Panc1 (cell line): ENCODE results near the gene GORASP2. TPM values are rescaled to one million over a fixed set of nuclear protein-coding genes. Genes with fewer than 3 reads are reported as not detected.

ENCODE experiments used
- ATAC-seq: fragments of 200-7000 bp; cut with Tn5 transposase; 2 replicates; pipeline ENCODE4 v1.9.1; 2020; ENCODE audit warnings: mild to moderate bottlenecking, moderate library complexity
- BruUV-seq: library from RNA; stranded (reverse); fragments of 400-500 nt; replicated peaks from 2 replicates; lab custom pipeline; 2021; lab: Mats Ljungman, UMichigan
- CTCF ChIA-PET: fragments of 300-600 bp; sonication (Branson Sonifier 250); formaldehyde crosslinking; loops from one replicate; lab custom pipeline; 2022; ENCODE audit warnings: antibody characterized with exemption; lab: Charles Lee
- POLR2A ChIA-PET: fragments of 300-600 bp; sonication (Branson Sonifier 250); formaldehyde crosslinking; loops from one replicate; lab custom pipeline; 2022; ENCODE audit warnings: antibody characterized with exemption; lab: Charles Lee
- DNase-seq: peaks from one replicate; pipeline ENCODE4 v3.0.0-alpha.2; 2010; ENCODE audit warnings: low read depth, low spot score
- H3K27ac ChIP-seq: 2 replicates; pipeline ENCODE4 v1.5.1; 2011; ENCODE audit warnings: mild to moderate bottlenecking, low read length, inconsistent platforms
- H3K27me3 ChIP-seq: fragments of 200-500 bp; sonication (Bioruptor generic); 2 replicates; pipeline ENCODE4 v1.6.0; 2014; ENCODE audit warnings: low read length, inconsistent platforms; ENCODE audit not compliant: control insufficient read depth, insufficient read depth
- H3K36me3 ChIP-seq: fragments of 200-500 bp; sonication (Bioruptor generic); 2 replicates; pipeline ENCODE4 v1.5.1; 2014; ENCODE audit warnings: inconsistent platforms, mild to moderate bottlenecking, low read length, moderate library complexity; ENCODE audit not compliant: control insufficient read depth, insufficient read depth
- H3K4me1 ChIP-seq: 2 replicates; pipeline ENCODE4 v1.5.1; 2011; ENCODE audit warnings: inconsistent platforms, mild to moderate bottlenecking, low read length, moderate library complexity; ENCODE audit not compliant: control insufficient read depth, insufficient read depth
- H3K4me3 ChIP-seq, 2 experiments: 2 replicates each; pipeline ENCODE4 v1.5.1; 2011 to 2012; ENCODE audit warnings: low read depth in 2 of 2, low read length in 2 of 2, mild to moderate bottlenecking in 2 of 2, inconsistent platforms in 1 of 2, moderate library complexity in 1 of 2
- H3K9me3 ChIP-seq: fragments of 200-500 bp; sonication (Bioruptor generic); 2 replicates; pipeline ENCODE4 v1.5.1; 2014; ENCODE audit warnings: low read depth, mild to moderate bottlenecking, inconsistent platforms, low read length, moderate library complexity; ENCODE audit not compliant: control insufficient read depth, insufficient read depth
- POLR2AphosphoS5 ChIP-seq: IDR thresholded peaks from 2 replicates; pipeline ENCODE4 v1.6.1; 2012; ENCODE audit warnings: mild to moderate bottlenecking, low read depth, low read length, moderate library complexity
- SIN3A ChIP-seq: IDR thresholded peaks from 2 replicates; pipeline ENCODE4 v1.6.1; 2012; ENCODE audit warnings: low read depth, mild to moderate bottlenecking, low read length, moderate library complexity, borderline replicate concordance; ENCODE audit not compliant: insufficient read depth
- TCF7L2 ChIP-seq: IDR thresholded peaks from 2 replicates; pipeline ENCODE4 v1.6.1; 2011; ENCODE audit warnings: mild to moderate bottlenecking, low read depth, low read length, inconsistent platforms
- in situ Hi-C: cut with HindIII; loops from 2 replicates; pipeline ENCODE4 v1.10.0; 2016; ENCODE audit warnings: low sequenced_read_pairs, low pct_unique_long_range_greater_than_20kb
- intact Hi-C: fragments of 100-400 bp; cut with micrococcal nuclease; formaldehyde crosslinking; loops from one replicate; pipeline ENCODE4 v1.10.0; 2022; ENCODE audit not compliant: unreplicated experiment
- total RNA-seq: library from RNA; stranded (reverse); gene quantifications from one replicate; pipeline ENCODE4 v1.2.1, GENCODE V29; 2021; ENCODE audit not compliant: unreplicated experiment
- TF ChIP-seq, protein P1 (sequence below): fragments of 450-650 bp; IDR thresholded peaks from 2 replicates; pipeline ENCODE4 v1.5.1; 2017; ENCODE audit warnings: mild to moderate bottlenecking
- TF ChIP-seq, protein P2 (sequence below), 2 experiments: IDR thresholded peaks; 2 replicates each; pipeline ENCODE4 v1.6.1; 2011 to 2012; ENCODE audit warnings: low read depth in 2 of 2, control low read depth in 1 of 2, low read length in 1 of 2, mild to moderate bottlenecking in 1 of 2, moderate library complexity in 1 of 2; ENCODE audit not compliant: insufficient read depth in 1 of 2

Gene GORASP2
- total RNA-seq, 1 experiment from 2014 or later: 62.5 TPM

DNA sequence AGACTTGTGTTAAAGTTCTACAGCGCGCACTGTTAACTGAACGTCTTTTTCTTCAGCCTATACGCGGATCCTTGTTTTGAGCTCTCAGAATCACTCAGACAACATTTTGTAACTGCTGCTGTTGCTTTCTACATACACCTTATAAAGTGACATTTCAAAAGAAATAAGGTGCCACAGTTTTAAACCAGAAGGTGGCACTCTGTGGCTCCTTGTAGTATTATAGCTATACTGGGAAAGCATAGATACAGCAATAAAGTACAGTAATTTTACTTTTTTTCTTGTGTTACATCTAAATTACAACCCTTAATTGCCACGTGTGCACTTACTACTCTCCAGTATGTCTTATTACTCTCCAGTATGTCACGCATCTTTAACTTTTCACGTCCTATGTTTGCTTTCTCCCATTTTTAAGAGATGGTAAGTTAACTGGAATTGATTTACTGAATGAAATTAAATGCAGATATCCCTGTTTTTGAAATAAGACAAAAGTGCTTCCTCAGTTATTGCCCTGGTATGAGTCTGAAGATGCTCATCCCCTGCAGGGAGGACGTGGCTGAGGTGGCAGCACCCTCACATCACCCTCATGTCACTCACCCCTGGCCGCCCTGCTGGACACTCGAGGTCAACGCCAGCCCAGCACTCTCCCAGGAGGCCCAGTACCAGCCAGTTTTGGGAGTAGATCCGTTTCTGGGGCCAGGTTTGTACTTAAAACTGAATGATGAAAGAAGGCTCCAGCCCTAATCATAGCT, 37.8 kb downstream of the GORASP2 start:
- no peak for TF ChIP-seq TCF7L2
- TF ChIP-seq, protein P1, sequence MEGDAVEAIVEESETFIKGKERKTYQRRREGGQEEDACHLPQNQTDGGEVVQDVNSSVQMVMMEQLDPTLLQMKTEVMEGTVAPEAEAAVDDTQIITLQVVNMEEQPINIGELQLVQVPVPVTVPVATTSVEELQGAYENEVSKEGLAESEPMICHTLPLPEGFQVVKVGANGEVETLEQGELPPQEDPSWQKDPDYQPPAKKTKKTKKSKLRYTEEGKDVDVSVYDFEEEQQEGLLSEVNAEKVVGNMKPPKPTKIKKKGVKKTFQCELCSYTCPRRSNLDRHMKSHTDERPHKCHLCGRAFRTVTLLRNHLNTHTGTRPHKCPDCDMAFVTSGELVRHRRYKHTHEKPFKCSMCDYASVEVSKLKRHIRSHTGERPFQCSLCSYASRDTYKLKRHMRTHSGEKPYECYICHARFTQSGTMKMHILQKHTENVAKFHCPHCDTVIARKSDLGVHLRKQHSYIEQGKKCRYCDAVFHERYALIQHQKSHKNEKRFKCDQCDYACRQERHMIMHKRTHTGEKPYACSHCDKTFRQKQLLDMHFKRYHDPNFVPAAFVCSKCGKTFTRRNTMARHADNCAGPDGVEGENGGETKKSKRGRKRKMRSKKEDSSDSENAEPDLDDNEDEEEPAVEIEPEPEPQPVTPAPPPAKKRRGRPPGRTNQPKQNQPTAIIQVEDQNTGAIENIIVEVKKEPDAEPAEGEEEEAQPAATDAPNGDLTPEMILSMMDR: peak; percentile 63
- TF ChIP-seq POLR2AphosphoS5: no peak
- TF ChIP-seq, protein P2, sequence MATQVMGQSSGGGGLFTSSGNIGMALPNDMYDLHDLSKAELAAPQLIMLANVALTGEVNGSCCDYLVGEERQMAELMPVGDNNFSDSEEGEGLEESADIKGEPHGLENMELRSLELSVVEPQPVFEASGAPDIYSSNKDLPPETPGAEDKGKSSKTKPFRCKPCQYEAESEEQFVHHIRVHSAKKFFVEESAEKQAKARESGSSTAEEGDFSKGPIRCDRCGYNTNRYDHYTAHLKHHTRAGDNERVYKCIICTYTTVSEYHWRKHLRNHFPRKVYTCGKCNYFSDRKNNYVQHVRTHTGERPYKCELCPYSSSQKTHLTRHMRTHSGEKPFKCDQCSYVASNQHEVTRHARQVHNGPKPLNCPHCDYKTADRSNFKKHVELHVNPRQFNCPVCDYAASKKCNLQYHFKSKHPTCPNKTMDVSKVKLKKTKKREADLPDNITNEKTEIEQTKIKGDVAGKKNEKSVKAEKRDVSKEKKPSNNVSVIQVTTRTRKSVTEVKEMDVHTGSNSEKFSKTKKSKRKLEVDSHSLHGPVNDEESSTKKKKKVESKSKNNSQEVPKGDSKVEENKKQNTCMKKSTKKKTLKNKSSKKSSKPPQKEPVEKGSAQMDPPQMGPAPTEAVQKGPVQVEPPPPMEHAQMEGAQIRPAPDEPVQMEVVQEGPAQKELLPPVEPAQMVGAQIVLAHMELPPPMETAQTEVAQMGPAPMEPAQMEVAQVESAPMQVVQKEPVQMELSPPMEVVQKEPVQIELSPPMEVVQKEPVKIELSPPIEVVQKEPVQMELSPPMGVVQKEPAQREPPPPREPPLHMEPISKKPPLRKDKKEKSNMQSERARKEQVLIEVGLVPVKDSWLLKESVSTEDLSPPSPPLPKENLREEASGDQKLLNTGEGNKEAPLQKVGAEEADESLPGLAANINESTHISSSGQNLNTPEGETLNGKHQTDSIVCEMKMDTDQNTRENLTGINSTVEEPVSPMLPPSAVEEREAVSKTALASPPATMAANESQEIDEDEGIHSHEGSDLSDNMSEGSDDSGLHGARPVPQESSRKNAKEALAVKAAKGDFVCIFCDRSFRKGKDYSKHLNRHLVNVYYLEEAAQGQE (IDR thresholded peaks at IDR 0.05; ENCODE audit: insufficient read depth in 1 of 2, low read depth in 2 of 2, low read length in 1 of 2): no peak
- peaks cover 16% of the 10 kb centered on the region for H3K36me3 ChIP-seq
- no peaks in the 10 kb centered on the region for H3K9me3 ChIP-seq
- in situ Hi-C loops: no loop called here
- H3K4me3 ChIP-seq: no peak overlapping the region
- H3K27me3 ChIP-seq: no peaks in the 10 kb centered on the region
- ATAC-seq (peak; percentile 85; the same call in 1 of the 2 replicates), DNase-seq (no peak)
- no TSS peak for BruUV-seq
- ChIA-PET CTCF (no interaction called here), POLR2A (no interaction called here)
- intact Hi-C loops: no loop called here
- H3K27ac ChIP-seq: no peak overlapping the region
- H3K4me1 ChIP-seq: no peaks in the 10 kb centered on the region

DNA sequence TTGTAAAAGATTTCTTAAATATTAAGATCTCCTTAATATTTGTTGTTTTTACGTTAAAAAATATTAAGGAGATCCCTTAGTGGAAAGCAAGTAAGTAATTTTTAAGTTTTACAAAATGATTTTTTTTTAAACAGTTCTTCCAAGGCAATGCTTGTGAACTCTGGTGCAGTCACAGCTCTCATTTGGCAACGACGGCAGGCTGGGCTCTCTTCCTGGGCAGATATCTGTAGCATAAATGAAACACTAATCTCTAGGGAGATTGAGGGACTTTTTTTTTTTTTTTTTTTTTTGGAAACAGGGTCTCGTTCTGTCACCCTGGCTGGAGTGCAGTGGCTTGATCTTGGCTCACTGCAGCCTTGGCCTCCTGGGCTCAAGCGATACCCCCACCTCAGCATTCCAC, 38.5 kb downstream of the GORASP2 start:
- TF ChIP-seq POLR2AphosphoS5 (no peak), TCF7L2 (no peak), SIN3A (no peak)
- TF ChIP-seq, protein P1: no peak
- TF ChIP-seq, protein P2 (IDR thresholded peaks at IDR 0.05; ENCODE audit: insufficient read depth in 1 of 2, low read depth in 2 of 2, low read length in 1 of 2): no peak
- BruUV-seq: no TSS peak
- no peak for DNase-seq
- in situ Hi-C loops (no loop called here), intact Hi-C loops (no loop called here)
- POLR2A ChIA-PET: no interaction called here
- Histone ChIP-seq H3K9me3 (no peaks in the 10 kb centered on the region), H3K27me3 (no peaks in the 10 kb centered on the region), H3K4me1 (peaks cover 3% of the 10 kb centered on the region), H3K27ac (no peak overlapping the region), H3K4me3 (no peak overlapping the region), H3K36me3 (peaks cover 9% of the 10 kb centered on the region)
- ATAC-seq: no peak
- CTCF ChIA-PET: no interaction called here
